ENCODE data around the gene ELOVL6. TPM values are rescaled to one million over a fixed set of nuclear protein-coding genes. Genes with fewer than 3 reads are reported as not detected.

Gene ELOVL6
- total RNA-seq, 2 donors from 2014 or later, result 43.7 to 66.3 TPM

- Histone ChIP-seq H3K4me3 (no peak overlapping the region), H3K4me1 (no peaks in the 10 kb centered on the region), H3K36me3 (no peaks in the 10 kb centered on the region), H3K9me3 (no peaks in the 10 kb centered on the region), H3K9ac (ENCODE audit: low read depth in 2 of 2, low read length in 2 of 2) (no peak overlapping the region), H3K27me3 (no peaks in the 10 kb centered on the region), H3K27ac (no peak overlapping the region)
- no peak for TF ChIP-seq CTCF (IDR thresholded peaks at IDR 0.05)
- intact Hi-C loops (cut with DNase I), result loop anchor here (5.0 kb wide), 1 partner anchor 139 kb away; no protein-coding TSS in a partner anchor
- no peak for DNase-seq
Observed at GRCh38 chr4:110201502-110201901, 3.1 kb upstream of the ELOVL6 start.

- Histone ChIP-seq H3K27ac (no peak overlapping the region), H3K9ac (ENCODE audit: low read depth in 2 of 2, low read length in 2 of 2) (no peak overlapping the region), H3K27me3 (no peaks in the 10 kb centered on the region), H3K4me3 (no peak overlapping the region), H3K9me3 (no peaks in the 10 kb centered on the region), H3K36me3 (no peaks in the 10 kb centered on the region), H3K4me1 (no peaks in the 10 kb centered on the region)
- intact Hi-C loops (cut with DNase I), result loop anchor here (5.0 kb wide), 1 partner anchor 138 kb away; no protein-coding TSS in a partner anchor
- no peak for TF ChIP-seq CTCF (IDR thresholded peaks at IDR 0.05)
- no peak for DNase-seq
Observed at GRCh38 chr4:110200689-110201088, 2.3 kb upstream of the ELOVL6 start.

- peak; percentile 42 for DNase-seq
- Histone ChIP-seq H3K4me1 (no peaks in the 10 kb centered on the region), H3K36me3 (no peaks in the 10 kb centered on the region), H3K4me3 (peak overlapping the region; percentile 81), H3K27me3 (no peaks in the 10 kb centered on the region), H3K27ac (peak overlapping the region; percentile 93), H3K9me3 (no peaks in the 10 kb centered on the region), H3K9ac (ENCODE audit: low read depth in 2 of 2, low read length in 2 of 2) (peak overlapping the region; percentile 94 to 96)
- intact Hi-C loops (cut with DNase I), result no loop called here
- no peak for TF ChIP-seq CTCF (IDR thresholded peaks at IDR 0.05)
Observed at GRCh38 chr4:110198049-110198434, 373 bp downstream of the ELOVL6 start.

- no peaks in the 10 kb centered on the region for H3K27me3 ChIP-seq
- no peaks in the 10 kb centered on the region for H3K36me3 ChIP-seq
- H3K4me1 ChIP-seq, result no peaks in the 10 kb centered on the region
- intact Hi-C loops (cut with DNase I), result no loop called here
- H3K4me3 ChIP-seq, result peak overlapping the region; percentile 81
- no peak for TF ChIP-seq CTCF (IDR thresholded peaks at IDR 0.05)
- no peaks in the 10 kb centered on the region for H3K9me3 ChIP-seq
- DNase-seq, result peak; percentile 69
- peak overlapping the region; percentile 94 to 96 for H3K9ac ChIP-seq (ENCODE audit: low read depth in 2 of 2, low read length in 2 of 2)
- H3K27ac ChIP-seq, result peak overlapping the region; percentile 93
Observed at GRCh38 chr4:110197529-110198042, 829 bp downstream of the ELOVL6 start.

- no peaks in the 10 kb centered on the region for H3K9me3 ChIP-seq
- DNase-seq, result peak; percentile 65
- intact Hi-C loops (cut with DNase I), result no loop called here
- no peaks in the 10 kb centered on the region for H3K36me3 ChIP-seq
- peak overlapping the region; percentile 94 to 96 for H3K9ac ChIP-seq (ENCODE audit: low read depth in 2 of 2, low read length in 2 of 2)
- H3K27ac ChIP-seq, result peak overlapping the region; percentile 93
- no peaks in the 10 kb centered on the region for H3K4me1 ChIP-seq
- peak overlapping the region; percentile 81 for H3K4me3 ChIP-seq
- H3K27me3 ChIP-seq, result no peaks in the 10 kb centered on the region
- no peak for TF ChIP-seq CTCF (IDR thresholded peaks at IDR 0.05)
Observed at GRCh38 chr4:110196871-110197528, 1.4 kb downstream of the ELOVL6 start.
